AG04449 (cell line): ENCODE results near the gene METAP1.

Source experiments
- CTCF ChIA-PET: fragments of 350-600 bp; formaldehyde crosslinking; extraction: SDS; loops from one replicate; lab custom pipeline; 2021; ENCODE audit warnings: antibody characterized with exemption; lab: Yijun Ruan, JAX
- POLR2A ChIA-PET: fragments of 400-600, 350-600 bp; formaldehyde crosslinking; extraction: SDS; loops from one replicate; lab custom pipeline; 2020; ENCODE audit warnings: antibody characterized with exemption, inconsistent platforms; lab: Yijun Ruan, JAX
- DNase-seq: peaks from one replicate; pipeline ENCODE4 v3.0.0-alpha.2; 2010; ENCODE audit warnings: low read depth, low spot score
- H3K4me3 ChIP-seq: 2 replicates; pipeline ENCODE4 v1.5.1; 2011; ENCODE audit warnings: low read depth, mild to moderate bottlenecking, control low read depth, low read length
- TF ChIP-seq, protein P1 (sequence below): IDR thresholded peaks from one replicate; pipeline ENCODE4 v1.5.1; 2011; ENCODE audit warnings: mild to moderate bottlenecking, moderate library complexity, low read length, control low read depth, inconsistent platforms; ENCODE audit not compliant: insufficient read depth; ENCODE audit errors: missing control alignments

The METAP1 gene

GRCh38 chr4:98994474-98995182 lies 893 bp upstream of the METAP1 start:
- H3K4me3 ChIP-seq = peak overlapping the region; percentile 61
- TF ChIP-seq, protein P1, sequence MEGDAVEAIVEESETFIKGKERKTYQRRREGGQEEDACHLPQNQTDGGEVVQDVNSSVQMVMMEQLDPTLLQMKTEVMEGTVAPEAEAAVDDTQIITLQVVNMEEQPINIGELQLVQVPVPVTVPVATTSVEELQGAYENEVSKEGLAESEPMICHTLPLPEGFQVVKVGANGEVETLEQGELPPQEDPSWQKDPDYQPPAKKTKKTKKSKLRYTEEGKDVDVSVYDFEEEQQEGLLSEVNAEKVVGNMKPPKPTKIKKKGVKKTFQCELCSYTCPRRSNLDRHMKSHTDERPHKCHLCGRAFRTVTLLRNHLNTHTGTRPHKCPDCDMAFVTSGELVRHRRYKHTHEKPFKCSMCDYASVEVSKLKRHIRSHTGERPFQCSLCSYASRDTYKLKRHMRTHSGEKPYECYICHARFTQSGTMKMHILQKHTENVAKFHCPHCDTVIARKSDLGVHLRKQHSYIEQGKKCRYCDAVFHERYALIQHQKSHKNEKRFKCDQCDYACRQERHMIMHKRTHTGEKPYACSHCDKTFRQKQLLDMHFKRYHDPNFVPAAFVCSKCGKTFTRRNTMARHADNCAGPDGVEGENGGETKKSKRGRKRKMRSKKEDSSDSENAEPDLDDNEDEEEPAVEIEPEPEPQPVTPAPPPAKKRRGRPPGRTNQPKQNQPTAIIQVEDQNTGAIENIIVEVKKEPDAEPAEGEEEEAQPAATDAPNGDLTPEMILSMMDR = no peak
- POLR2A ChIA-PET = interaction anchor here (0.5 to 1.6 kb wide), 6 partner anchors 13 to 542 kb away, joined by 3 to 11 read pairs (median 4); partner anchors contain the start of genes ADH5 and EIF4E
- CTCF ChIA-PET = interaction anchor here (0.6 to 6.3 kb wide), 46 partner anchors 9 to 734 kb away, joined by 3 to 43 read pairs (median 3); partner anchors contain the start of gene EIF4E
- no peak for DNase-seq

GRCh38 chr4:98996056-98996764 lies 689 bp downstream of the METAP1 start:
- DNase-seq = no peak
- ChIA-PET CTCF (interaction anchor here (0.9 to 6.3 kb wide), 15 partner anchors 10 to 529 kb away, joined by 3 to 43 read pairs (median 4); partner anchors contain the start of gene EIF4E), POLR2A (interaction anchor here (1.0 to 1.5 kb wide), 2 partner anchors 12 to 67 kb away, joined by 5 to 8 read pairs; partner anchors contain the start of gene EIF4E)
- TF ChIP-seq, protein P1 = no peak
- peak overlapping the region; percentile 98 for H3K4me3 ChIP-seq

- no peak for DNase-seq
- ChIA-PET POLR2A (no interaction called here), CTCF (interaction anchor here (0.9 to 6.3 kb wide), 8 partner anchors 10 to 408 kb away, joined by 3 to 43 read pairs (median 15); partner anchors contain the start of gene EIF4E)
- TF ChIP-seq, protein P1 = no peak
- peak overlapping the region; percentile 98 for H3K4me3 ChIP-seq
Observed at GRCh38 chr4:98996765-98997068, 1.2 kb downstream of the METAP1 start.

- ChIA-PET POLR2A (no interaction called here), CTCF (interaction anchor here (0.6 to 6.3 kb wide), 5 partner anchors 9 to 68 kb away, joined by 3 to 43 read pairs (median 18); partner anchors contain the start of gene EIF4E)
- DNase-seq = no peak
- TF ChIP-seq, protein P1 = no peak
- no peak overlapping the region for H3K4me3 ChIP-seq
Observed at GRCh38 chr4:98997166-98997565, 1.6 kb downstream of the METAP1 start.

DNA sequence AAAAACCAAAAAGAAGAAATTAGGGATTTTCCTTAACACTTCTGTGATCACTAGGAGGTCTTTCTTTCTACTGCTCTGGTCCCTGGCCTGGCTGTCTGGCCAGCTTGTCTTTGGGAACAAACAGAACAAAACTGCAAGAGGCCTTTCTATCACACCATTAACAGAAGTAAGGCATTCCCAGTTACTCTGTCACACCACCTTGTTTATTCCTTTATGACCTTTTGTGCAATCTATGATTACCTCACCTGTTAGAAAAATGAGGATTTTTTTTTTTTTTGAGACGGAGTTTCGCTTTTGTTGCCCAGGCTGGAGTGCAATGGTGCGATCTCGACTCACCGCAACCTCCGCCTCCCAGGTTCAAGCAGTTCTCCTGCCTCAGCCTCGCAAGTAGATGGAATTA lies 3.0 kb downstream of the METAP1 start:
- TF ChIP-seq, protein P1 = no peak
- ChIA-PET CTCF (interaction anchor here (1.0 to 6.3 kb wide), 2 partner anchors 58 kb away, joined by 4 to 43 read pairs; no protein-coding TSS in a partner anchor), POLR2A (interaction anchor here (0.9 kb wide), 1 partner anchor 57 kb away, joined by 3 read pairs; no protein-coding TSS in a partner anchor)
- no peak for DNase-seq
- H3K4me3 ChIP-seq = no peak overlapping the region

- ChIA-PET CTCF (no interaction called here), POLR2A (no interaction called here)
- TF ChIP-seq, protein P1 = no peak
- no peak overlapping the region for H3K4me3 ChIP-seq
- no peak for DNase-seq
Observed at GRCh38 chr4:99002279-99002678, 6.8 kb downstream of the METAP1 start.
